ENCODE measurements around the gene DAAM2.

DAAM2 gene

GRCh38 chr6:39790772-39791171 lies 1.4 kb upstream of the DAAM2 start:
- FAIRE-seq, result no peak

GRCh38 chr6:39791311-39791710 lies 865 bp upstream of the DAAM2 start:
- no peak for FAIRE-seq

- FAIRE-seq, result no peak
Observed at GRCh38 chr6:39792540-39793450, 619 bp downstream of the DAAM2 start.

GRCh38 chr6:39793516-39793915 lies 1.3 kb downstream of the DAAM2 start:
- FAIRE-seq, result no peak

- FAIRE-seq, result no peak
Observed at GRCh38 chr6:39794231-39794630, 2.1 kb downstream of the DAAM2 start.

- no peak for FAIRE-seq
Observed at GRCh38 chr6:39797751-39798150, 5.6 kb downstream of the DAAM2 start.

GRCh38 chr6:39800034-39801032 lies 8.2 kb downstream of the DAAM2 start:
- no peak for FAIRE-seq

- FAIRE-seq, result no peak
Observed at GRCh38 chr6:39801456-39802251, 9.5 kb downstream of the DAAM2 start.

GRCh38 chr6:39803872-39804271 lies 11.7 kb downstream of the DAAM2 start:
- no peak for FAIRE-seq

- no peak for FAIRE-seq
Observed at GRCh38 chr6:39804466-39805065, 12.4 kb downstream of the DAAM2 start.

- FAIRE-seq, result no peak
Observed at GRCh38 chr6:39806278-39806677, 14.1 kb downstream of the DAAM2 start.

- FAIRE-seq, result no peak
Observed at GRCh38 chr6:39808346-39808745, 16.2 kb downstream of the DAAM2 start.

GRCh38 chr6:39808964-39809363 lies 16.8 kb downstream of the DAAM2 start:
- FAIRE-seq, result no peak

GRCh38 chr6:39811835-39812345 lies 19.7 kb downstream of the DAAM2 start:
- FAIRE-seq, result no peak

- no peak for FAIRE-seq
Observed at GRCh38 chr6:39812496-39812852, 20.3 kb downstream of the DAAM2 start.

GRCh38 chr6:39812853-39813533 lies 20.8 kb downstream of the DAAM2 start:
- no peak for FAIRE-seq

- FAIRE-seq, result no peak
Observed at GRCh38 chr6:39814236-39814635, 22.1 kb downstream of the DAAM2 start.

- no peak for FAIRE-seq
Observed at GRCh38 chr6:39815356-39815755, 23.2 kb downstream of the DAAM2 start.

- FAIRE-seq, result no peak
Observed at GRCh38 chr6:39816747-39817146, 24.6 kb downstream of the DAAM2 start.

- FAIRE-seq, result no peak
Observed at GRCh38 chr6:39818695-39819094, 26.5 kb downstream of the DAAM2 start.

GRCh38 chr6:39819228-39819627 lies 27.1 kb downstream of the DAAM2 start:
- no peak for FAIRE-seq

Measured in colon (tissue), 2 donors.